ENCODE data around the gene PSMB11. TPM values are rescaled to one million over a fixed set of nuclear protein-coding genes. Genes with fewer than 3 reads are reported as not detected.

Gene PSMB11
- total RNA-seq, 1 donor from 2014 or later, result not detected

- DNase-seq (ENCODE audit: low spot score), result peak; percentile 95
- intact Hi-C loops (cut with DNase I), result no loop called here
These were observed 7.3 kb upstream of the PSMB11 start, which contains the start of gene PSMB5 for GRCh38 chr14:23034498-23035302. TSS of gene PSMB5 (minus strand) at chr14:23034900. CDS start at chr14:23034881, 19 bp downstream.

DNA sequence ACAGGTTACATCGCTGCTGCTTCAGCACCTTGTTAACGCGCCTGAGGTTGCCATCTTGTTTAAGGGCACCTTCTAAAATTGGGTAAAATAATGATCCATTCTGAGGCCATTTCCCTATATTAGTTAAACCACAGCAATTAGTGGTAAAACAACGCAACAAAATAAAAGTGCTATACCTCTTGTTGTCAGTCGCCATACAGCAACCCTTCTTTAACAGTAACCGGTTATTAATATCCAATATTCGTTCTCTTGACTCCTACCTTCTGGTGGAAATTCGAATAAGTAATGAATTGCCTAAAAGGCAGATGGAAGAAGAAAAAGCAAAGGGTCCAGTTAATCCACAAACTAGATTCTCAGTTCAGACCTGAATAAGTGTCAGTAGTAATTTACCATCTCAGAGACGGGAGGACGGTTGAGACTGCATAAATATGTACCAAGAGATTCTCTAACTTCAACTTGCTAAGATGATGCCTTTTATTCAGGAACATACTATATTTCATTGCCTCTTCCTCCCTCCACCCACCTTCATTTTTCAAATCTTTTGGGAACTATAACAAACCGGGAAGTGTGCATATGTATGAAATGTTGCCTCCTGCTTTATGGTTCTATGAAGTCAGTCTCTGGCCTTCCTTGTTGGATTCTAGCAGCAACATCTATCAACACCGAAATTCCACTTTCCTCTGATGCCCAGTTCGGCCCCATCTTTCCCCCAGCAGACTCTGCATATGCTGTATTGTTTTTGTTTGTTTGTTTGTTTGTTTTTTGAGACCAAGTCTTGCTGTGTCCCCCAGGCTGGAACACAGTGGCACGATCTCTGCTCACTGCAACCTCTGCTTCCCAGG lies 6.5 kb upstream of the PSMB11 start:
- no peak for DNase-seq (ENCODE audit: low spot score)
- intact Hi-C loops (cut with DNase I), result no loop called here

- intact Hi-C loops (cut with DNase I), result no loop called here
- no peak for DNase-seq (ENCODE audit: low spot score)
These were observed 1.9 kb upstream of the PSMB11 start for GRCh38 chr14:23040100-23040499.

DNA sequence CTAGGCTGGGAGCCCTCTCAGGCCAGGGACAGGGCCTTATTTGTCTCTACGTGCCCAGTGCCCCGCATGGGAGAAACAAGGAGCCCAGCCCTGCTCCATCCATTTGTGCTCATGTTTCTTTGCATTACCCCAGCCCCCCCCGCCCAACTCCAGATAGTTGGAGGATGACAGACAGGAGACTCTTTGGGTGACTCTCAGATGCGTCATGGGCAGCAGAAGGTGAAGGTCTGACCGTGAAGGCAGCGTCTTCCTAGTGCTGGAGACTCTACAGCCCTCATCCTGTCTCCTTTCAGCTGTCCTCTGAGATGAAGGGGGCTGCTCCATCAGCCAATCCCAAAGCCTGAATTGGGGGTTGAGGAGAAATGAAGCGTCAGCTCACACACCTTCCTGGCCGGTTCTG lies 283 bp upstream of the PSMB11 start:
- DNase-seq (ENCODE audit: low spot score), result no peak
- intact Hi-C loops (cut with DNase I), result no loop called here

DNA sequence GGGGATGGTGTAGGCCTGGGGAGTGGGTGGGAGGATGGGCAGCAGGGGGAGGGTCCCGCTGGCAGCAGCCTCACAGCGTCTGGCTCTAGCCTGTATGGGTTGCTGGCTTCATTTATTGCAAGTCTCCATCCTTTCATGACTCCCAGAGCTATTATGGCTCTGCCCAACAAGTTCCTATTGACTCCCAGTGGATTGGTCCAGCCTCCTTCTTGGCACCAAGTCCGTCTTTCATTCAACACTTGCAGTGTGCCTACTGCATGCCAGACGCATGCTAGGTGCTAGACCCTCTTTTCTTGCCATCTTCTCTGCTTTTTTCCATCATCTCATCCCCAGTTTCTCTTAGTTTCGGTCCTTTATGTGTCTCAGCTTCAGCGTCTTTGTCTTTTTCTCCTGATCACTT lies 1.1 kb downstream of the PSMB11 start:
- intact Hi-C loops (cut with DNase I), result no loop called here
- DNase-seq (ENCODE audit: low spot score), result no peak

DNA sequence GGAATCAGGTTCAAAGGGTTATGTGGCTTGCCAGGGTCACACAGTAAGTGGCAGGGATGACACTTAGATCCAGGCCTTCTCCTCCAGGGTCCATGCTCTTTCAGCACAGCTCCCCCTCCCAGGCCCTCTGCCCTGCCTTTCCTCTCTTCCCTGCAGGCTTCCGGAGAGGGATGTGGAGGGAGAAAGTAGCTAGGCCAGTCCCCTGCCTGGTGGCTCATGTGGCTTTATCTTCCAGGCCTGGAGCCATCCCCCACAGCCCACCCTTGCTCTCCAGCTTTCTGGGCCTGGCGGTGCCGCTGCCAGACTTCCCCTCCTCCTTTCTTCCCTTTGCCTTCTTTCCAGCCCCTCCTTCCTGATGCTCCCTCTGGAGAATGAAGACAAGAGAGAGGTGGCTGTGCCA lies 1.7 kb downstream of the PSMB11 start:
- intact Hi-C loops (cut with DNase I), result no loop called here
- no peak for DNase-seq (ENCODE audit: low spot score)

GRCh38 chr14:23044840-23045239 lies 2.8 kb downstream of the PSMB11 start:
- no peak for DNase-seq (ENCODE audit: low spot score)
- intact Hi-C loops (cut with DNase I), result no loop called here

GRCh38 chr14:23045419-23046357 lies 3.7 kb downstream of the PSMB11 start:
- no peak for DNase-seq (ENCODE audit: low spot score)
- intact Hi-C loops (cut with DNase I), result no loop called here

DNA sequence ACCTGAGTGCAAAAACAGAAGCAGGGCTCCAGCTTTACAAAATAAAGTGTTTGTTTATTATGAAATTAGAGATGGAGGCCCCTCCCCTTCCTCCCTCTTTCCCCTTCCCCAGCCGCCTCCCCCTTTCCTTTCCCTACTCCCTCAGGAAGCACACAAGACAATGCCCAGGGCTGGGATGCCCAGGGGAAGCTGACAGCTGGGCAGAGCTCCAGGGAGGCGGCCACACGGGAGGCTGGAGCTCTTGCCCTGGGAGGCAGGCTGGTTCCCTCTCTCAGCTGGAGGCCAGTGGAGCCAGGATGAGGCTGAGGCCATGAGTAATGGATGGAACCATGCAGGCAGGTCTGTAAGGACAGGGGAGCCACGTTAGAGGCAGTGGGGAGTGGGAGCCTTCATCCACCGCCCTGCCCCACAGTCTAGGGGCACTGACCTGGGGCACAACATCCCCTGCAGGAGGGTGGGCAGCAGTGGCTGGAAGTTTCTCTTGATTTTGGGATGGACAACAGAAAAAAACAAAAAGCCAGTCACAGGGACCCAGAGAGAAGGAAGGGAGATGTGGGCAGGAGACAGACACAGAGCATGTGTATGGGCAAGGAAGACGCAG lies 5.1 kb downstream of the PSMB11 start:
- intact Hi-C loops (cut with DNase I), result no loop called here
- DNase-seq (ENCODE audit: low spot score), result no peak

- DNase-seq (ENCODE audit: low spot score), result no peak
- intact Hi-C loops (cut with DNase I), result no loop called here
These were observed 6.0 kb downstream of the PSMB11 start for GRCh38 chr14:23047751-23048693.

DNA sequence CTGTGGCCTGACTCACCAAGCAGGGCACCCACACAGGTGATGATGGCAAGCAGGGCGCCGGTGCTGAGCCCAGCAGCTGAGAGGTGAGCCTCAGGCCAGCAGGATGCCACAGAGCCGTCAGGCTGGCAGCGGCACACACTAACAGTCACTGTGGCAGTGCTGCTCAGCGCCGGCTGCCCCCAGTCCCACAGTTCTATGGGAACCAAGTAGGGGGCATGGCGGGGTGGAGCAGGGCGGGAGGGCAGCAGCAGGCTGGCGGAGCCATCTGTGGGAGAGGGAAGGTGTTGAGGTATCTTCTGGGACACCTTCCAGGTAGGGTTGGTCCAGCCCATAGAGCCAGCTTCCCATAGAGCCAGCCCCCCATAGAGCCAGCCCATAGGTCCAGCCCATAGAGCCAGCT lies 7.0 kb downstream of the PSMB11 start:
- intact Hi-C loops (cut with DNase I), result no loop called here
- no peak for DNase-seq (ENCODE audit: low spot score)

- DNase-seq (ENCODE audit: low spot score), result no peak
- intact Hi-C loops (cut with DNase I), result no loop called here
These were observed 9.4 kb downstream of the PSMB11 start for GRCh38 chr14:23051141-23052057.

DNA sequence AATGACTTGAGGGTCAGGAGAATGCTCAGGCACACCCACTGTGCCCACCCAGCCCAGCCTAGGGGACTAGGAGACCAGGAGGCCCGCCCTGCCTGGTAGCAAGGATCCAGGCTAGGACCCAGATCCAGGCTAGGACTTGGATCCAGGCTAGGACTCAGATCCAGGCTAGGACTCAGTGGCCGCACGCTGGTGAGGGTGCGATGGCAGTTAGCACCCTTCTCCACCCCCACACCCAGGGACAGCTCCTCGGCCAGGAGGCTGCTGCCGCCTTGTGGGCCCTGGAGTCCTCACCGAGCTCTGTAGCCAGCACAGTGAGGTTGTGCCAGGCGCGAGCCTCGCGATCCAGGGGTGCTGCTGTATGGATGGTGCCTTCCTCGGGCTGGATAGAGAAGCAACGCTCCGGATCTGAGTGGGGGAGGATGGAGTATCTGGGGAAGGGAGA lies 10.2 kb downstream of the PSMB11 start:
- intact Hi-C loops (cut with DNase I), result no loop called here
- peak; percentile 67 for DNase-seq (ENCODE audit: low spot score)

DNA sequence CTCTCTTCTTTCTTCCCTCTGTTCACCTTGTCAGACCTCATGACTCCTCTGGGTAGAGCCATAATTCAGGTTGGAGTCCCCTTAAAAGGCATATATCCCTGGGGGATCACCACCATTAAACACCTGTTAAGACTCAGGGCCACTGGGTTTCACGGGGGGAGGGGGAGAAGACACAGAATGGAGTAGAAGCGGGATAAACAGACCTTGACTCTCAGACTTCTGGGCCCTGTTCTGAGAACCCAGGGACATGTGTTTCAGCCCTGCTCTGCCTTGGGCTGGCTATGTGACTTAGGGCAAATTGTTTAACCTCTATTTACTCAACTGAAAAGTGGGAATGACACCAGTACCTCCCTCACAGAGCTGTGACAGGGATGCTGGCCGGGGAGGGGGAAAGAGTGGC lies 10.7 kb downstream of the PSMB11 start:
- intact Hi-C loops (cut with DNase I), result no loop called here

GRCh38 chr14:23053426-23053825 lies 11.4 kb downstream of the PSMB11 start:
- no peak for DNase-seq (ENCODE audit: low spot score)
- intact Hi-C loops (cut with DNase I), result no loop called here

More for the DNA sequence above, 10.7 kb downstream of the PSMB11 start:
- peak; percentile 38 for DNase-seq (ENCODE audit: low spot score)

DNA sequence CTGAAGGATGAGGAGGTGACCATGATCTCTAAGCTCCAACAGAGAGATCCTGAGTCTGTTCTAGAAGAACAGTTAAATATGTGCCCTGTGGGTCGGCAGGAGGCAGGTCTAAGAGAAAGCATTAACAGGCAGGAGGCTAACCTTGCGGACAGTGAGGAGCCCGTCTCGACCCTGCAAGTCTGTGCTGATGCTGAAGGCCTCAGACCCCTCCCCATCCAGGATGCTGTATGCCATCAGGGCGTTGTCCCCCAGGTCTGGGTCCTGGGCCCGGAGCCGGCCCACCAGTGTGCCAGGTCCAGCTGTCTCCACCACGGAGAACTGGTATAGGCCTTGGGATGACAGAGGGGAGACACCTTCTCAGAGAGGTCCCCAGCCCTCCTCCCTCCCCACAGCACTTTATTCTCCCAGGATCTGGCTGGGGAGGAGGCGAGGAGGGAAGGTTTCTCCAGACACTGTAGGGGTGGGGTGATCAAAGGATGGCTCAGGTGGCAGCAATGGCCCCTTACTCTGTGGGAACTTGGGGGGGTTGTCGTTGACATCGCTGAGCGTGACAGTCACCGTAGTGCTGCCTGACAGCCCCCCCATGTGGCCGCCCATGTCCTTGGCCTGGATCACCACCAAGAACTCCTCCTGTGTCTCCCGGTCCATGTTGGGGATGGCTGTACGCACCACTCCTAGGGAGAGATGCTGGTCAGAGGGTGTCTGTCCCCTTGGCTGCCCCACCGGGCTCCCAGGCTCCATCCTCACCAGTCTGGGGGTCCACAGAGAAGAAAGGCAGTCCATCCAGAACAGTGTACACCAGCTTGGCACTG lies 12.2 kb downstream of the PSMB11 start:
- intact Hi-C loops (cut with DNase I), result no loop called here
- no peak for DNase-seq (ENCODE audit: low spot score)
